KMS-11 (cell line): Measurements from ENCODE around the gene TNFSF8.

Experiments
- H2AFZ ChIP-seq: fragments of 200-600 bp; sonication (generic); 2 replicates; pipeline ENCODE4 v1.6.1; 2016; ENCODE audit warnings: antibody characterized with exemption, mixed run types, low read depth
- H3K27ac ChIP-seq: fragments of 200-600 bp; sonication (generic); 2 replicates; pipeline ENCODE4 v1.6.1; 2016; ENCODE audit warnings: mild to moderate bottlenecking, mixed run types
- H3K27me3 ChIP-seq: fragments of 200-600 bp; sonication (generic); 2 replicates; pipeline ENCODE4 v1.6.1; 2017; ENCODE audit warnings: mild to moderate bottlenecking, low read depth, mixed run types, moderate library complexity; ENCODE audit not compliant: insufficient read depth
- H3K36me3 ChIP-seq: fragments of 200-600 bp; sonication (generic); 2 replicates; pipeline ENCODE4 v1.6.1; 2017; ENCODE audit warnings: mild to moderate bottlenecking, mixed run types; ENCODE audit not compliant: insufficient read depth
- H3K4me1 ChIP-seq: fragments of 200-600 bp; sonication (generic); 2 replicates; pipeline ENCODE4 v1.6.1; 2016; ENCODE audit warnings: mild to moderate bottlenecking, low read depth, mixed run types; ENCODE audit not compliant: poor library complexity, severe bottlenecking
- H3K4me2 ChIP-seq: fragments of 200-600 bp; sonication (generic); 2 replicates; pipeline ENCODE4 v1.7.0; 2016; ENCODE audit warnings: mild to moderate bottlenecking, mixed run types
- H3K4me3 ChIP-seq: fragments of 200-600 bp; sonication (generic); IDR thresholded peaks from 2 replicates; pipeline ENCODE4 v1.6.1; 2017; ENCODE audit warnings: low read depth, low read length, mixed read lengths; ENCODE audit not compliant: insufficient read depth
- H3K79me2 ChIP-seq: fragments of 200-600 bp; sonication (generic); 2 replicates; pipeline ENCODE4 v1.6.1; 2016; ENCODE audit warnings: low read depth, mixed run types; ENCODE audit not compliant: insufficient read depth
- H3K9ac ChIP-seq: fragments of 200-600 bp; sonication (generic); 2 replicates; pipeline ENCODE4 v1.6.1; 2016; ENCODE audit warnings: mild to moderate bottlenecking, mixed run types
- H4K20me1 ChIP-seq: fragments of 200-600 bp; sonication (generic); 2 replicates; pipeline ENCODE4 v1.6.1; 2016; ENCODE audit warnings: mild to moderate bottlenecking, mixed run types; ENCODE audit not compliant: insufficient read depth
- TF ChIP-seq, protein P1 (sequence below): fragments of 200-600 bp; sonication (generic); conservative IDR thresholded peaks from 2 replicates; pipeline ENCODE4 v1.6.1; 2017; ENCODE audit warnings: low read depth, mild to moderate bottlenecking, antibody characterized with exemption, low read length, moderate library complexity, mixed read lengths

Gene TNFSF8

GRCh38 chr9:114864471-114864870, 65.9 kb downstream of the TNFSF8 start:
- Histone ChIP-seq H3K79me2 (no peaks in the 10 kb centered on the region), H3K4me2 (no peak overlapping the region), H3K4me3 (no peak overlapping the region), H3K27me3 (no peaks in the 10 kb centered on the region), H3K36me3 (no peaks in the 10 kb centered on the region), H3K4me1 (peaks cover 4% of the 10 kb centered on the region), H3K9ac (no peak overlapping the region), H4K20me1 (no peaks in the 10 kb centered on the region), H2AFZ (no peak overlapping the region), H3K27ac (no peak overlapping the region)
- TF ChIP-seq, protein P1, sequence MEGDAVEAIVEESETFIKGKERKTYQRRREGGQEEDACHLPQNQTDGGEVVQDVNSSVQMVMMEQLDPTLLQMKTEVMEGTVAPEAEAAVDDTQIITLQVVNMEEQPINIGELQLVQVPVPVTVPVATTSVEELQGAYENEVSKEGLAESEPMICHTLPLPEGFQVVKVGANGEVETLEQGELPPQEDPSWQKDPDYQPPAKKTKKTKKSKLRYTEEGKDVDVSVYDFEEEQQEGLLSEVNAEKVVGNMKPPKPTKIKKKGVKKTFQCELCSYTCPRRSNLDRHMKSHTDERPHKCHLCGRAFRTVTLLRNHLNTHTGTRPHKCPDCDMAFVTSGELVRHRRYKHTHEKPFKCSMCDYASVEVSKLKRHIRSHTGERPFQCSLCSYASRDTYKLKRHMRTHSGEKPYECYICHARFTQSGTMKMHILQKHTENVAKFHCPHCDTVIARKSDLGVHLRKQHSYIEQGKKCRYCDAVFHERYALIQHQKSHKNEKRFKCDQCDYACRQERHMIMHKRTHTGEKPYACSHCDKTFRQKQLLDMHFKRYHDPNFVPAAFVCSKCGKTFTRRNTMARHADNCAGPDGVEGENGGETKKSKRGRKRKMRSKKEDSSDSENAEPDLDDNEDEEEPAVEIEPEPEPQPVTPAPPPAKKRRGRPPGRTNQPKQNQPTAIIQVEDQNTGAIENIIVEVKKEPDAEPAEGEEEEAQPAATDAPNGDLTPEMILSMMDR, result no peak

DNA sequence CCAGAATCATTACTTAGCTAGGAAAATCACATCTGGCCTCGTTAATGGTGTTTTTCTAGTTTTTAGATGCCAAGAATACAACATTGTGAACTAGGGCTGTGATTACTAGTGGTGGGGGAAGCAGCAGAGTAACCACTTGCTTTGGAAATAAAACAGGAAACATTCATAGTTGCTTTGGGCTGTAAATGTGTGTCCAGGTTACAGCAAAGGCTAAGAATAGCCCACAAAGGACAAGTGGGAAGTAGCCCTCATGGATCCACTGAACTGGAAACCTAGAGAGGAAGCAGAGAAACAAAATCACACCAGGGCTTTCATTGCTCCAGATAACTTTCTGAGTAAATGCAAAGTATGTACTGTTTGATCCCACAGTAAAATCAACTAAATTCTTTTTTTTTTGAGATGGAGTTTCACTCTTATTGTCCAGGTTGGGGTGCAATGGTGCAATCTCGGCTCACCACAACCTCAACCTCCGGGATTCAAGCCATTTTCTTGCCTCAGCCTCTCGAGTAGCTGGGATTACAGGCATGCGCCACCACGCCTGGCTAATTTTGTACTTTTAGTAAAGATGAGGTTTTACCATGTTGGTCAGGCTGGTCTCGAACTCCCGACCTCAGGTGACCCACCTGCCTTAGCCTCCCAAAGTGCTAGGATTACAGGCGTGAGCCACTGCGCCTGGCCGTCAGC, 68.3 kb downstream of the TNFSF8 start:
- H3K27me3 ChIP-seq, result no peaks in the 10 kb centered on the region
- no peak overlapping the region for H2AFZ ChIP-seq
- TF ChIP-seq, protein P1, result no peak
- no peaks in the 10 kb centered on the region for H3K79me2 ChIP-seq
- H3K4me2 ChIP-seq, result no peak overlapping the region
- no peak overlapping the region for H3K27ac ChIP-seq
- H3K9ac ChIP-seq, result no peak overlapping the region
- peaks cover 2% of the 10 kb centered on the region for H3K4me1 ChIP-seq
- no peaks in the 10 kb centered on the region for H4K20me1 ChIP-seq
- H3K36me3 ChIP-seq, result no peaks in the 10 kb centered on the region
- no peak overlapping the region for H3K4me3 ChIP-seq

DNA sequence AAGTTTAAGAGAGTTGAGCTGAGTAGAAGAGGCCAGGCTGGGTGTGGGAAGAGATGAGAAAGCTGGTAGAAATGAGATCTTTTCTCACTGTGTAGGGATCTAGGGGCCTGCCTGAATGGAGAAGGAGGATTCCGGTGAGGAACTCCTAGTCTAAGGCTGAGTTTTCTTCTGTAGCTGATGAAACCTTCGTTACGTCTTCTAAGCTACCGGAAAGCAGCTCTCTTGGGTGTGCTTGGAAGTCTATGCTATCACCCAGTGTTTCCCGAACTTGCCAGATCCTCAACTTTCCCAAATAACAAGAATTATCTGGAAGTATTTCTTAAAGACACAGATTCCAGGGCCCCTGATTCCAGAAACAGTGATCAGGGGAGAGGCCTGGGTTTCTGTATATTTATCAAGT, 69.1 kb downstream of the TNFSF8 start:
- Histone ChIP-seq H3K4me3 (no peak overlapping the region), H3K36me3 (no peaks in the 10 kb centered on the region), H3K9ac (no peak overlapping the region), H3K27me3 (no peaks in the 10 kb centered on the region), H3K27ac (no peak overlapping the region), H3K4me1 (no peaks in the 10 kb centered on the region), H2AFZ (no peak overlapping the region), H3K79me2 (no peaks in the 10 kb centered on the region), H3K4me2 (no peak overlapping the region), H4K20me1 (no peaks in the 10 kb centered on the region)
- TF ChIP-seq, protein P1, result no peak

DNA sequence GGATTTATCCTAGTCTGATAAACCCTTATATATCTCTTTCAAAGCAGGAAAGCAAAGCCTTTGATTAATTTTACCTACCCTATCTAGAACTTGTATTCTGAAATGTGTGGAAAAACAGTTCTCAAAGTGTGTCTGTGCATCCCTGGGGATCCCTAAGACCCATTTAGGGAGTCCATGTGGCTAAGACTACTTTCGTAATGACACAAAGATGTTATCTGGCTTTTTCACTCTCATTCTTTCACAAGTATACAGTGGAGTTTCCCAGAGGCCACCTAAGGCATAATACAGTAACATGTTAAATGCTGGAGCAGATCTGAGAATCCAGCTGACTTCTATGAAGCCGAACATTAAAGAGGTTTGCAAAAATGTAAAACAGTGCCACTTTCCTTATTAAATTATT, 70.2 kb downstream of the TNFSF8 start:
- H3K4me1 ChIP-seq, result no peaks in the 10 kb centered on the region
- TF ChIP-seq, protein P1, result no peak
- no peaks in the 10 kb centered on the region for H3K27me3 ChIP-seq
- no peaks in the 10 kb centered on the region for H3K36me3 ChIP-seq
- H3K27ac ChIP-seq, result no peak overlapping the region
- no peak overlapping the region for H3K4me3 ChIP-seq
- no peak overlapping the region for H3K9ac ChIP-seq
- H3K79me2 ChIP-seq, result no peaks in the 10 kb centered on the region
- H2AFZ ChIP-seq, result no peak overlapping the region
- no peak overlapping the region for H3K4me2 ChIP-seq
- no peaks in the 10 kb centered on the region for H4K20me1 ChIP-seq
